Fibroblast of villous mesenchyme (primary cell): Measurements from ENCODE around the gene STH. TPM values are rescaled to one million over a fixed set of nuclear protein-coding genes. Genes with fewer than 3 reads are reported as not detected.

Source experiments
- DNase-seq: peaks from one replicate; pipeline ENCODE4 v3.0.0-alpha.2; 2010; ENCODE audit warnings: low read depth
- H3K4me3 ChIP-seq: 2 replicates; pipeline ENCODE4 v1.5.1; 2011; ENCODE audit warnings: low read depth, mild to moderate bottlenecking, low read length
- total RNA-seq: library from RNA; depleted of rRNA; stranded (reverse); fragments of >200 nt; gene quantifications from 2 replicates; pipeline ENCODE4 v1.2.3, GENCODE V29; 2012
- TF ChIP-seq, protein P1 (sequence below): IDR thresholded peaks from 2 replicates; pipeline ENCODE4 v1.5.1; 2012; ENCODE audit warnings: low read depth, mild to moderate bottlenecking, low read length; ENCODE audit not compliant: insufficient read depth

STH gene
- total RNA-seq, 1 donor = not detected

DNA sequence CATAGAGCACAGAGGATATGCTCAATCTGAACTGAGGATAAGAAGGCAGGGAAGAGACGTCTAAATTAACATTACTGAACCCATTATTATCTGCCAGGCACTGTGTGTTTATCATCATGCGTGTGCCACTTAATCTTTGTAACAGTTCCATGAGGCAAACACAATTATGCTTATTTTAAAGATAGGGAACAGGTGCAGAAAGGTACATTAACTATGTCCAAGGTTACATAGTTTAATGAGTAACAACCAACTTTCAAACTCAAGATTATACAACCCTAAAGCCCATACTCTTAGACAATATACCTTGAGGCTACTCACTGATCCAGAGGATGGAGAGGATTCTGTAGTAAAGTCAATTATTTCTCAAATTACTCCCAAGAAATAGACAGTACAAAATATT lies 43.2 kb downstream of the STH start:
- no peak for DNase-seq
- TF ChIP-seq, protein P1, sequence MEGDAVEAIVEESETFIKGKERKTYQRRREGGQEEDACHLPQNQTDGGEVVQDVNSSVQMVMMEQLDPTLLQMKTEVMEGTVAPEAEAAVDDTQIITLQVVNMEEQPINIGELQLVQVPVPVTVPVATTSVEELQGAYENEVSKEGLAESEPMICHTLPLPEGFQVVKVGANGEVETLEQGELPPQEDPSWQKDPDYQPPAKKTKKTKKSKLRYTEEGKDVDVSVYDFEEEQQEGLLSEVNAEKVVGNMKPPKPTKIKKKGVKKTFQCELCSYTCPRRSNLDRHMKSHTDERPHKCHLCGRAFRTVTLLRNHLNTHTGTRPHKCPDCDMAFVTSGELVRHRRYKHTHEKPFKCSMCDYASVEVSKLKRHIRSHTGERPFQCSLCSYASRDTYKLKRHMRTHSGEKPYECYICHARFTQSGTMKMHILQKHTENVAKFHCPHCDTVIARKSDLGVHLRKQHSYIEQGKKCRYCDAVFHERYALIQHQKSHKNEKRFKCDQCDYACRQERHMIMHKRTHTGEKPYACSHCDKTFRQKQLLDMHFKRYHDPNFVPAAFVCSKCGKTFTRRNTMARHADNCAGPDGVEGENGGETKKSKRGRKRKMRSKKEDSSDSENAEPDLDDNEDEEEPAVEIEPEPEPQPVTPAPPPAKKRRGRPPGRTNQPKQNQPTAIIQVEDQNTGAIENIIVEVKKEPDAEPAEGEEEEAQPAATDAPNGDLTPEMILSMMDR = no peak
- H3K4me3 ChIP-seq = no peak overlapping the region

DNA sequence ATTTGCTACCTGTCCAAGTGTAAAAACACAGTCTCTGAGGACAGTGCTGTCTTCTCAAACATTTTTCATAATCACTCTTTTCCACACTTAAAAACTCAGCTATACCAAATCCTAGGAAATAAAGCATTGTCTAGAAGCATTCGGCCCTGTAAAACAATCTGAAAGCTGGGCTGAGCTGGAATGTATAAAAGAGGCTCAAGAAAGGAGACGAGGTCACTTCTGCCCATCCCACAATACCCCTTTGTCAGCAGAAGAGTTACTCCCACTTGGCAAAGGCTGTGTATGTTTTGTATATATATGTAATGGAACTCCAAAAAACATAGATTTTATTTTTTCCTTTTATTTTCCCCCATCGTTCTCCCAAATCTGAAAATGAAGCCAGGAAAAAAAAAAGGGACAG lies 43.9 kb downstream of the STH start:
- TF ChIP-seq, protein P1 = no peak
- no peak overlapping the region for H3K4me3 ChIP-seq

DNA sequence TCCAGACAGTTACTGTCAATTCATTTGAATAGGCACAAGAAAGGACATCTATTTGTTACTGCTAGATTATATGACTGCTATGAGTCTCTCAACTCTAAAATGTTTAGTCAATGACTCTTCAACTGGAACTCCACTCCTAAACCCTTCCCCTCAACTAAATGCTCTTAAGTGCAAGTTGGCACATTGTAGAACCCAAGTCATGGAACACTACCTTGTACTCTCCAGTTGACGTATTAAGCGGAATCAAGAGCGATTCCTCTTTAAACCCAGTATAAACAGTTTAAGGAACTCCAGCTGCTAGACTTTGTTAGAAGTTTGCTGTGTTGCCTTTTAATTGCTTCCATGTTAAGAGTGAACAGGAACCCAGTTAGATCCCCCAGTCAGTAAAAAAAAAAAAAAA lies 44.6 kb downstream of the STH start:
- no peak for DNase-seq
- TF ChIP-seq, protein P1 = no peak
- no peak overlapping the region for H3K4me3 ChIP-seq

More for the DNA sequence above, 43.9 kb downstream of the STH start:
- no peak for DNase-seq

DNA sequence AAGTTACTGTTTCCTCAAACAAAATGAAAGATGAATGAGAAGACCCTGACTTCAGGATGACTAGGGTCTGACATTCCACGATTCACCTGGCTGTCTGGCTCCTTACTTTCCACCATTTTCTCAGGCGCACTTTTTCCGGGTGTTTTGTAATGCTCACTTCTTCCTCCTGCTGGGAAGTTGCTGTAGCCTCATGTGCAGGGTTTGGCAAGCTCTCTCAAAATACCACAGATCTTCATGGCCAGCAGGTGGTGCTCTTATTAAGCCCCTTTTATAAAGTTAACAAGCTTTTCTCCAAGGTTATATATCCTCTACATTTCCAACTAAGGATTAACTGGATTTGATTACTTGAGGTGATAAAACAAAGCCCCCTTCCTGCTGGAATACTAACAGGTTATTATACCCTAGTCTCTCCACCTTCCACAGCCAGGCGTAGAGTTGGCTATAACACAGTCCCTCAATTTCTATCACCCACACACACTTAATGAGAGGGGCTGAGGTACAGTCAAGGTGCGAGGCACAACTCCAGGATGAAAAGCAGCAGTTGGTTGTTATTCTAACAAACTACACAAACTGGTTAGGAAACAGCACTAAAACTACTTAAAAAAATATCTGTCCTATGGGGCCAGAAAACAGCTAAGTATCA lies 45.4 kb downstream of the STH start:
- TF ChIP-seq, protein P1 = peak; percentile 86
- H3K4me3 ChIP-seq = no peak overlapping the region
- DNase-seq = peak; percentile 94

DNA sequence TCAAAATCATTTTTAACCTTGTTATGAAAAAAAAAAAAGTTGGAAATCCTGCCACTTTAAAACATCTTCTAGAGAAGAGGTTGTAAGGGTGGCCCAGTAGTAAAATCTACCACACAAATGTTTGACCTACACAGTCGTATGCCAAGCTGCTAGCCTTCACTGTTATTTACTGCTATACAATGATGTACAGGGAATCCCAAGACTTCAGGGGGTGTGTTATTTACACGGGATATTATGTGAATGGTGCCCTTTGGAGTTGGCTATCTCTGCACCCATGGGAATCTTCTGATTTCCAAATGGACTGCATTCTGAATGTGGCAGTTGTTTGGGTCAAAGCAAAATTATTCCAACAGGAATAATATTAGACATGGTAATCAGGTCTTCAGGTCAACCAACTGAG lies 45.9 kb downstream of the STH start:
- TF ChIP-seq, protein P1 = no peak
- no peak for DNase-seq

DNA sequence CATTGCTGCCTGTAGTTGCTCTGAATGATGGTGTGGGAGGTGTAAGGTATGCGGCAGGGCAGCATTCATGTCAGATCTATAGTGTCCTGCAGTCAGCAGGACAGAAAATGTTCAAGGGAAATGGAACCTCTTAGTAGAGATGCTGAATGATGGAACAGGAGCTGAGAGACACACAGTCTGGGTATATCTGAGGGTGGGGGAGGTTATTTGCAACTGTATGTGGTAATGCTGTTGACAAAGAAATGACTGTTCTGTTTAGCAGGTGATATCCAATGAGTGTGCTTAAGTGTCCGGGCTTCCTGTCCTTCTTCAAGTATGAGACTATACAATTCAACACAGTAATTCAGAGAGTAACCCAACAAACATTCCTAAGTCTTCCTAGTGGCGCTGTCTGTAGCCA lies 46.6 kb downstream of the STH start:
- DNase-seq = no peak
- H3K4me3 ChIP-seq = no peak overlapping the region
- TF ChIP-seq, protein P1 = no peak

More for the DNA sequence above, 45.9 kb downstream of the STH start:
- H3K4me3 ChIP-seq = no peak overlapping the region

DNA sequence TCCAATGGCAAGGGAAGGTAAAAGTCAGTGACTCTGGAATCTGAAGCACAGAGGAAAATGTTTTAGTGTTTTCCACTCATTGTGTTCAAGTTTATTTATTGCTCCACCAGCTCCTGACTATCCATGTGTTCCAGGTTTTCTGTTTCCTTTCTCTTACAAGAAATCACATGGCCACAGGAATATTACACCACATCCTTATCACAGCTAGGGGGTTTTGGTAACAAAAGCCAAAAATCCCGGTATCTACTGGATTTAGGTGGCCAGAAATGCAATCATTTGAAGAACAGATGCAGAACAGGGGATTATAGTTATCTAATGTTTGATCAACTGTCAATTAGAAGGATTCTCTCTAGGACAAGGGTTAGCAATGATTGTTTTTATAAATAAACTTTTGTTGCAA lies 47.9 kb downstream of the STH start:
- TF ChIP-seq, protein P1 = peak; percentile 34
- peak; percentile 75 for DNase-seq
- H3K4me3 ChIP-seq = no peak overlapping the region
